GM10266 (cell line): ENCODE measurements around the gene ZRANB1.

Experiments used
- DNase-seq: peaks from one replicate; pipeline ENCODE4 v3.0.0; 2012; ENCODE audit errors: extremely low spot score
- TF ChIP-seq, protein P1 (sequence below): IDR thresholded peaks from 2 replicates; pipeline ENCODE4 v1.5.1; 2012; ENCODE audit warnings: mild to moderate bottlenecking, low read depth; ENCODE audit not compliant: control insufficient read depth, insufficient read depth; ENCODE audit errors: missing control alignments

ZRANB1 gene

DNA sequence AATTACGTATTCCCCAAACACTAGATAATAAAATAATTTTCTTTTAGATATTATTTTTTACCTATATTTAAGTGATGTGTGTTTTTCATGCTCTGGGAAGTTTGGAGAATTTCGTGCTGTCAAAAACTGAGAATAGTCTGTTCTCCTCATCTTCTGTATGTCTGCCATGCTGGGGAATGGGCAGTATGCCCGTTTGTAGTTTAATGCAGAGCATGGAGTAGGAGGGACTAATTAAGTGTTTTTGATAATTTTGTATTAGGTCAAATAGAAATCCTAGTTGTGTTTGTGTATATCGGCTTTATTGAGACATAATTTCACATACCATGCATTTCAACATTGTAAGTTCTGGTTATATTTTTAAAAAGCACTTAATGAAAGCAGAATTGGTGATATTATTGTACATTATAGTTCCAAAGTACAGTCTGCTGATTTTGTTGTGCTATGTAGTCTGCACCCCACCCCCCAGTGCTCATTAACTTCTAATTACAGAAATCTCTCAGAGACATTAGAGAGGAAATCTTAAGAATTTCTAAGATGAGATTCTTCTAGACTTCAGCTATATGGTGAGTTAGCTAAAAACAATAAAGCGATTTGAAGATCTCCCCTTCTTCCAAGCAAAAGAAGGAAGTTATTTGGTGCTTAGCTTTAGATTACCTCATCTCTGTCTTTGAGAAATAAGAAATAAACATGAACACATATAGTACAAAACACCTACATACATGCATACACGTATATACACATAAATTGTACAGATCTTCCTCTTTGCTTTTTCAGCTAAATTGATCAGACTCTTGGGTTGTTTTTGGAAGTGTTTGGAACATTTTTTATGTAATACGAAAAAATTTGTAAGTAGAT, 22.2 kb downstream of the ZRANB1 start:
- DNase-seq, result no peak
- TF ChIP-seq, protein P1, sequence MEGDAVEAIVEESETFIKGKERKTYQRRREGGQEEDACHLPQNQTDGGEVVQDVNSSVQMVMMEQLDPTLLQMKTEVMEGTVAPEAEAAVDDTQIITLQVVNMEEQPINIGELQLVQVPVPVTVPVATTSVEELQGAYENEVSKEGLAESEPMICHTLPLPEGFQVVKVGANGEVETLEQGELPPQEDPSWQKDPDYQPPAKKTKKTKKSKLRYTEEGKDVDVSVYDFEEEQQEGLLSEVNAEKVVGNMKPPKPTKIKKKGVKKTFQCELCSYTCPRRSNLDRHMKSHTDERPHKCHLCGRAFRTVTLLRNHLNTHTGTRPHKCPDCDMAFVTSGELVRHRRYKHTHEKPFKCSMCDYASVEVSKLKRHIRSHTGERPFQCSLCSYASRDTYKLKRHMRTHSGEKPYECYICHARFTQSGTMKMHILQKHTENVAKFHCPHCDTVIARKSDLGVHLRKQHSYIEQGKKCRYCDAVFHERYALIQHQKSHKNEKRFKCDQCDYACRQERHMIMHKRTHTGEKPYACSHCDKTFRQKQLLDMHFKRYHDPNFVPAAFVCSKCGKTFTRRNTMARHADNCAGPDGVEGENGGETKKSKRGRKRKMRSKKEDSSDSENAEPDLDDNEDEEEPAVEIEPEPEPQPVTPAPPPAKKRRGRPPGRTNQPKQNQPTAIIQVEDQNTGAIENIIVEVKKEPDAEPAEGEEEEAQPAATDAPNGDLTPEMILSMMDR, result no peak

GRCh38 chr10:124966008-124966407, 24.1 kb downstream of the ZRANB1 start:
- no peak for DNase-seq
- TF ChIP-seq, protein P1, result no peak

GRCh38 chr10:124967255-124967654, 25.3 kb downstream of the ZRANB1 start:
- TF ChIP-seq, protein P1, result no peak
- DNase-seq, result no peak

DNA sequence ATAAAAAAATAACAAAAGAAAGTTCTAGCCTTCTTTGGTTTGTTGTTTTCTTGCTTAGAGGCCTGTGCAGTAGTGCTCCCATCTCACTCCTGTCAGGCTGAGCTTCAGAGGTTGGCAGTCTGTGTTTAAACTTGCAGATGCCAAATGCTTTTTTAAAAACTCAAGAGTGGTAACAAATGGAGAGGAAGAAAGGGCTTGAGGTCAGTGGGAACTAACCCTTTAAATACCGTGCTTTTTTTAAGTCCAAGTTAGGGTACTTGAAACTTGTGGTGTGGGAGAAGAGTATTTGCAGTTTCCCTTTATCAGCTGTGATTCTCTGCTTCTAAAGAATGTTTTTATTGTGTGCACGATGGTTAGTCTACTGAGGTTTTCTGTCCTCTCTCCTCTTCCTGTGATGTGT, 29.4 kb downstream of the ZRANB1 start:
- no peak for DNase-seq
- TF ChIP-seq, protein P1, result no peak

DNA sequence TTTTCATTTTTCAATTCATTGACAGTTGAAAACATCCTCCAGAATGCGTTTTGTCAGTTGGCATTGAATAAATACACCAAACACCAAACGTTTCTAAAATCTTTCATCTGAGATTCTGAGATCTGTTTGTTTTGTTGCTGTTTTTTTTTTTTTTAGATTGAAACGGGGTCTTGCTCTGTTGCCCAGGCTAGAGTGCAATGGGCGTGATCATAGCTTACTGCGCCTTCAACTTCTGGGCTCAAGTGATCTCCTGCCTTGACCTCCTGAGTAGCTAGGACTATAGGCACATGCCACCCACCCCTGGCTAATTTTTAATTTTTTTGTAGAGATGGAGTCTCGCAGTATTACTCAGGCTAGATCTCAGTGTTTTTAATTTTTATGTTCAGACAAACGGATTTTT, 30.7 kb downstream of the ZRANB1 start:
- no peak for DNase-seq
- TF ChIP-seq, protein P1, result no peak

DNA sequence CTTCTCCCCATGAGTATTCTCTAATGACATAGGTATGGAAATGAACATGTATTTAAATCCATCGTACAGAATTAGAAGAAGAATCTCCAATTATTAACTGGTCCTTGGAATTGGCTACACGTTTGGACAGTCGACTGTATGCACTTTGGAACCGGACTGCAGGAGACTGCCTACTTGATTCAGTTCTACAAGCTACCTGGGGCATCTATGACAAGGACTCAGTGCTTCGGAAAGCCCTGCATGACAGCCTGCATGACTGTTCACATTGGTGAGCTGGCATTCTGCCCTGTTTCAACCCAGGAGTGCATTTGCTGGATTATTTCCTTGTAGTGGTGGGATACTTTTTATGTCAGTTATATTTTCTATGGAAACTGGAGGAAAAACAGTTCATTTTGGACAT, 32.2 kb downstream of the ZRANB1 start:
- TF ChIP-seq, protein P1, result no peak
- no peak for DNase-seq

DNA sequence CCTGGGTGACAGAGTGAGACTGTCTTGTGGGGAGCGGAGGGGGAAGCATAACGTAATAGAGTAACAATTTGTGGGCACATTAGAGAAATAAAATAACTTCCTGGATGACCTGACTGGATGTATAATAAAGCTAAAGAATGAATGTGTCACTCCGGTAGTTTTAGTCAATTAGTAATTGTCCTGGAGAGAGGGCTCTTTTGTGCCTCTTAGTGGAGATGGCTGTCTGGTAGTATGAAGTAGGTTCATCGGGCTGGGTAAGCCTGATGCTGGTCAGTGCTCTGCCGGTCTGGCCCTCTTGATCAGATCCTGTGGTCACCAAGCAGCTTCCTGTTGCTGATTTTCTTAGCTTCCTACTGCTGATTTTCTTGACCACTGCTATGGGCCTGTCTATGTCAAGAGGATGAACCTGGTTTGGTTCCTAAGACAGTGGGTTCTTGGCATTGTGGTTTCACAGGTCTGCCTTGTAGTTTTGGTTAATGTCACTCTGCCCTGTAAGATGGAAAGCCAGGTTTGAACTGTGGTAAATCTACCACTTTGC, 34.1 kb downstream of the ZRANB1 start:
- no peak for DNase-seq
- TF ChIP-seq, protein P1, result no peak
